ENCODE data around the gene SPRING1. TPM values are rescaled to one million over a fixed set of nuclear protein-coding genes. Genes with fewer than 3 reads are reported as not detected.

SPRING1 gene
- total RNA-seq, 1 experiment from 2014 or later: 44.2 TPM

DNA sequence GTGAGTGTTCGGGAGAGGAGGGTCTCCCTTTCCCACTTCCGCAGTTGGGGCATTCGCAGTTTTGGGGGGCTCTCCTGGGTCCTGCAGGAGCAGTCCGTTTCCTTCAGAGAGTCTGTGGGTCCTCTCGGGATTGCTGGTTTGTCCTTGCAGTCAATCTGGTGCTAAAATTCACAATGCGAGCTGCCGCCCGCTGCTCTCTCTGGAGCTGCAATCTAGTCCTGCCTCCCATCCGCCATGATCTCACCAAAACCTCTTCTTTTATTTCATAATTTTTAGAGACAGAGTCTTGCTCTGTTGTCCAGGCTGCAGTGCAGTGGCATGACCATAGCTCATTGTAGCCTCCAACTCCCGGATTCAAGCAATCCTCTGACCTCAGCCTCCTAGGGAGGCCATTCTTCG lies 22.8 kb upstream of the SPRING1 start:
- H3K18ac ChIP-seq (ENCODE audit: insufficient read length, low read depth, low read length): no peak overlapping the region
- H4K91ac ChIP-seq (ENCODE audit: insufficient read length, low read depth, low read length): no peak overlapping the region
- Mint-ChIP-seq H3K36me3 (ENCODE audit: insufficient read depth in 1 of 3, low read depth in 3 of 3) (peaks cover 12 to 53% (median 30%) of the 10 kb centered on the region in 3 experiments; a peak in 6 of 7 replicates), H3K27ac (peak overlapping the region in 2 of 3 experiments; percentile 27 to 87; a peak in 3 of 7 replicates), H3K4me3 (peak overlapping the region in 1 of 2 experiments; percentile 45; a peak in 1 of 5 replicates), H3K9me3 (no peaks in the 10 kb centered on the region; a peak in 1 of 5 replicates), H3K4me1 (peaks cover 7 to 21% of the 10 kb centered on the region in 2 experiments), H3K27me3 (ENCODE audit: low read depth) (no peaks in the 10 kb centered on the region)
- no peak overlapping the region for H3K27ac ChIP-seq (ENCODE audit: insufficient read length, low read depth, low read length)
- H3K79me2 ChIP-seq (ENCODE audit: insufficient read depth, low read length): no peaks in the 10 kb centered on the region
- no peaks in the 10 kb centered on the region for H4K20me1 ChIP-seq (ENCODE audit: control insufficient read depth, insufficient read depth, insufficient read length)
- no peak for DNase-seq
- H3K4ac ChIP-seq (ENCODE audit: low read depth, low read length): no peak overlapping the region
- H3K23ac ChIP-seq (ENCODE audit: insufficient read length, low read depth, low read length): no peak overlapping the region
- no CpG with 5 or more reads among the region's 11 CpGs for WGBS (ENCODE audit: extremely low coverage, insufficient read length, low lambda C conversion rate)
- H3K14ac ChIP-seq (ENCODE audit: insufficient read depth, low read length): no peak overlapping the region
- H4K5ac ChIP-seq (ENCODE audit: insufficient read length, low read depth, low read length): no peak overlapping the region
- H3K27me3 ChIP-seq (ENCODE audit: insufficient read depth, low read length): no peaks in the 10 kb centered on the region
- no peak overlapping the region for H2AFZ ChIP-seq (ENCODE audit: low read length)
- no peak overlapping the region for H2BK20ac ChIP-seq (ENCODE audit: low read depth, low read length, poor library complexity, severe bottlenecking)
- H3K9ac ChIP-seq (ENCODE audit: extremely low read depth, insufficient read length, low read length): no peak overlapping the region
- H3K79me1 ChIP-seq (ENCODE audit: insufficient read depth, low read depth, low read length, poor library complexity, severe bottlenecking): no peaks in the 10 kb centered on the region
- H3K23me2 ChIP-seq (ENCODE audit: insufficient read length, low read depth, low read length, poor library complexity, severe bottlenecking): no peaks in the 10 kb centered on the region
- no peak overlapping the region for H2BK15ac ChIP-seq (ENCODE audit: low read depth, low read length)
- no peak overlapping the region for H3T11ph ChIP-seq (ENCODE audit: low read length)
- TF ChIP-seq, protein P1, sequence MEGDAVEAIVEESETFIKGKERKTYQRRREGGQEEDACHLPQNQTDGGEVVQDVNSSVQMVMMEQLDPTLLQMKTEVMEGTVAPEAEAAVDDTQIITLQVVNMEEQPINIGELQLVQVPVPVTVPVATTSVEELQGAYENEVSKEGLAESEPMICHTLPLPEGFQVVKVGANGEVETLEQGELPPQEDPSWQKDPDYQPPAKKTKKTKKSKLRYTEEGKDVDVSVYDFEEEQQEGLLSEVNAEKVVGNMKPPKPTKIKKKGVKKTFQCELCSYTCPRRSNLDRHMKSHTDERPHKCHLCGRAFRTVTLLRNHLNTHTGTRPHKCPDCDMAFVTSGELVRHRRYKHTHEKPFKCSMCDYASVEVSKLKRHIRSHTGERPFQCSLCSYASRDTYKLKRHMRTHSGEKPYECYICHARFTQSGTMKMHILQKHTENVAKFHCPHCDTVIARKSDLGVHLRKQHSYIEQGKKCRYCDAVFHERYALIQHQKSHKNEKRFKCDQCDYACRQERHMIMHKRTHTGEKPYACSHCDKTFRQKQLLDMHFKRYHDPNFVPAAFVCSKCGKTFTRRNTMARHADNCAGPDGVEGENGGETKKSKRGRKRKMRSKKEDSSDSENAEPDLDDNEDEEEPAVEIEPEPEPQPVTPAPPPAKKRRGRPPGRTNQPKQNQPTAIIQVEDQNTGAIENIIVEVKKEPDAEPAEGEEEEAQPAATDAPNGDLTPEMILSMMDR (conservative IDR thresholded peaks at IDR 0.05): no peak
- no peak overlapping the region for H4K8ac ChIP-seq (replicated peaks; ENCODE audit: insufficient read length, low read depth, low read length)
- no peak overlapping the region for H3K4me2 ChIP-seq (ENCODE audit: insufficient read depth, insufficient read length, low read length)
- H2AK5ac ChIP-seq (ENCODE audit: insufficient read length, low read length): no peak overlapping the region
- no peak overlapping the region for H2BK5ac ChIP-seq (ENCODE audit: insufficient read length, low read length)
- H3K56ac ChIP-seq (ENCODE audit: insufficient read length, low read depth, low read length): no peak overlapping the region
- no peak overlapping the region for H2BK12ac ChIP-seq (ENCODE audit: insufficient read length, low read depth, low read length)
- no peaks in the 10 kb centered on the region for H3K9me3 ChIP-seq (ENCODE audit: control insufficient read depth, low read depth, low read length)
- no peak overlapping the region for H2BK120ac ChIP-seq (ENCODE audit: low read depth, low read length, poor library complexity, severe bottlenecking)
- no peaks in the 10 kb centered on the region for H3K4me1 ChIP-seq (ENCODE audit: insufficient read depth, low read length)
